C4-2B (cell line): ENCODE data around the gene AGAP1.

ENCODE experiments used
- CTCF ChIP-seq: fragments of 450-650 bp; conservative IDR thresholded peaks from 2 replicates; pipeline ENCODE4 v1.5.1; 2017; ENCODE audit warnings: mild to moderate bottlenecking
- ZFX ChIP-seq: fragments of 450-650 bp; IDR thresholded peaks from 2 replicates; pipeline ENCODE4 v1.6.1; 2017

GRCh38 chr2:236129935-236130334 is 636.1 kb downstream of the AGAP1 start:
- no peak for TF ChIP-seq CTCF
- no peak for TF ChIP-seq ZFX
